Left ventricle myocardium superior (tissue), 1 donor: ENCODE results near the gene TEAD1. TPM values are rescaled to one million over a fixed set of nuclear protein-coding genes. Genes with fewer than 3 reads are reported as not detected.

Experiments
- ATAC-seq: fragments of 200-7000 bp; cut with Tn5 transposase; one replicate; pipeline ENCODE4 v1.9.1; 2020; ENCODE audit warnings: mild to moderate bottlenecking, moderate library complexity
- DNase-seq: peaks from one replicate; pipeline ENCODE4 v3.0.0-alpha.2; 2020
- intact Hi-C: fragments of 100-400 bp; cut with micrococcal nuclease; formaldehyde crosslinking; loops from one replicate; pipeline ENCODE4 v1.11.0; 2022
- total RNA-seq: library from RNA; stranded (reverse); fragmentation: NEBNext Ultra II Directional; extraction: Animal tissue kit (Norgen Biotek cat#: 25700); gene quantifications from one replicate; pipeline ENCODE4 v1.2.1, GENCODE V29; 2021
- donor health status: DM: no; HTN: yes; CAD: no; lungs with severe emphysema.

TEAD1 gene
- total RNA-seq, 1 donor from 2014 or later: 127 TPM

DNA sequence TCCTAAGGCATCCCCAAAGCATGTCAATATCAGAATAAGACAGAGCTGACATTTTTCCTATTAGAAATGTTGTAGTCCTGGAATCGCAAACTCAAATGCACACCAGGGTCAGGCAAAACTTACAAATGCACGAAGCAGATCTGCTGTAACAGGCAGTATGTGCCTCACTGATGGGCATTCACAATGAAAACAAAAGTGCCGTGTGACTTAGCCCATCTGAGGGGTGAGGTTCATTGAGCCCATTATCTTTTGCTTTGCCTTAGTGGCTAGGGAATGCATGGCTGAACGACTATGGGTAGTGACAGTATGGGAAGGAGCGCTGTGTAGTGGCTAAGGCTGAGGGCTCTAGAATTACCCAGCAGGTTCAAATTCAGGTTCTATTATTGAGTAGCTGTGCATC, 291.8 kb downstream of the TEAD1 start:
- ATAC-seq: no peak
- no peak for DNase-seq
- intact Hi-C loops: no loop called here

DNA sequence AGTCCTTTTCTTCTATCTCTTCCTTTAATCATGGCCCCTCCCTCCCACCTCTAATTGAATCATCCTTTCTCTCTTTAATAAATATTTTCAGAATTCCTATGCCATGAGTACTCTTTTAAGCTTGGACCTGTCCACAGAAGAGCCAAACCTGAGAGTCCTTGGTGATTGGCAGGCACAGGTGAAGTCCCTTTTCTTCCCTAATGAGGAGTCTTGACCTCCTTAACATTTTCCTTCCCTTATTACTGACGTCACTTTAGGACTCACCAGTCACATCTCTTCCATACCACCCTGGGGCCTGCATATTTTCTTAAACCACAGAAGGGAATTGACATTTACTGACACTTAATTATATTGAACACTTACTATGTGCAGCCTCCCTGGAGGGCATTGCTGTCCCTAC, 293.9 kb downstream of the TEAD1 start:
- DNase-seq (no peak), ATAC-seq (no peak)
- intact Hi-C loops: no loop called here

DNA sequence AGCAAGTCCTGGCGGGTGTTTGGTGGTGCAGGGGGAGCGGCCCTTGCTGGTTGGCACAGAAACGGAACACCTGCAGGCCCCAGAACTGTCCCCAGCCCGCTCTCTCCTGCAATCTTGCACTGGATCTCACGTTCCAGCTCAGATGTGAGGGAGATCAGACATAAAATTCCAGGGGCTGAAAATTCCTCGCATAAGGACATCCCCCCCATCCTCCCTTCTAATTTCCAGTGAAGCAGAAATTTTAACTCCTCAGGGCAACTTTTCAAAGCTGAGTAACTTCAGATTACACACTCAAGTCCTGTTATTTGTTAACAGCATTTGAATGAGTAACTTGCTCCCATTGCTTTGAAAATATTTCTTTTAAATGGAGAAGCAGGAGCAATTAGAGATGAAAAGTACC, 294.6 kb downstream of the TEAD1 start:
- intact Hi-C loops: no loop called here
- no peak for ATAC-seq
- DNase-seq: no peak

DNA sequence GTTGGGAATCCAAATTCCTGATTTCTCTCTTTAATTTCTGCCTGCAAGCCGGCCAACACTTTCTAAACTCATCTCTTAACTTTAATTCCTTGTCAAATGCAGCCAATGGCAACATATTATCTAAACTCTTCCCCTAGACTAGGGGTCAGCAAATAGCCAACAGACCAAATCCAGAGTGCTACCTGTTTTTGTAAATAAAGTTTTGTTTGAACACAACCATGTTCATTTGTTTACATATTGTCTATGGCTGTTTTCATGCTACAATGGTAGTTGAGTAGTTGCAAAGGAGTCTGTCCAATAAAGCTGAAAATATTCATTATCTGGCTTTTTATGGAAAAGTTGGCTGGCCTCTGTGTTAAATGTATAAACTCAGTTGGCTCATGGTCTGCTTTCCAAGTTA, 297.7 kb downstream of the TEAD1 start:
- intact Hi-C loops: loop anchor here (10.0 kb wide), 1 partner anchor 173 kb away; no protein-coding TSS in a partner anchor
- DNase-seq (no peak), ATAC-seq (no peak)

DNA sequence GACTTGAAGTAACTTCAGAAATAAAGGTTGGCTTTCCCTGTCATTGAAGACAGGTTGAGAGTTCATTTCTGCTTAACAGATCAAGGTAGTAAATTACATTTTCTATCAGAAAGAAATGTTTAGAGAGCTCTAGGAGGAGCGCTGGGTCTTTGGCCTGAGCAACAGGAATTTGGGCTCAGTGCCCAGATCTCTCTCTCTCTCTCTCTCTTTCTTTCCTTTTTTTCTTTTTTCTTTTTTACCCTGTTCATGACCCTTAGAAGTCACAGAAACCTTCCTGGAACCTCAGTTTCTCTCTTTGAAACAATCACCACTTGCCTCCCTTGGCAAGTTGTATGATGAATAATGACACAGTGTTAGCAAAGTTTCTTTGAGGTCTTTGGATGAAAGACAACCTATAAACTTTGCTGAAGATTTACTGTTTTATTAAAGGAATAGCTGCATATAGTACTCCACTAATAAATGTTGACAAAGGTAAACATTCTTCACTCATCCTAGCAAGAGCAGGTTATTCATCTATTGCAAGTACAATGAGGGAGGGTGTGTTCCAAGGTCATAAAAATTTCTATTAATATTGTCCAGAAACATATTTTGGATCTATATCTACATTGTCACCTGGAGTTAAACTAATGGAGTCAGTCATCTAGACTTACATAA, 299.4 kb downstream of the TEAD1 start:
- ATAC-seq (no peak), DNase-seq (no peak)
- intact Hi-C loops: loop anchor here (10.0 kb wide), 1 partner anchor 171 kb away; no protein-coding TSS in a partner anchor

DNA sequence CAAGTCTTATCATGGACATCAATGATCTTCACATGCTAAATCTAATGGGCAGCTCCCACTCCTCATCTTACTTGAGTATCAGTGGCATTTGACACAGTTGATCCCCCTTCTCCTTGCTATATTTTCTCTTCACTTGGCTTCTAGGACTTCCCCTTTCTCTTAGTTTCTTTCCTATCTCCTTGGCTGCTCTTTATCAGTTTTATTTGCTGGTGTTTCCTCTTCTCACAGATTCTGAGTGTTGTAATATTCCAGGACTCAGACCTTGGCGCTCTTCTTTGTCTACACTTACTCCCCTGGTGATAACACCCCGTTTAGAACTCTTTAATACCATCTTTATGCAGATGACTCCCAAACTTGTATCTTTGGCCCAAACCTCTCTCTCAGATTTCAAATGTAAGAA, 301.0 kb downstream of the TEAD1 start:
- DNase-seq: no peak
- no peak for ATAC-seq
- intact Hi-C loops: loop anchor here (10.0 kb wide), 1 partner anchor 170 kb away; no protein-coding TSS in a partner anchor

DNA sequence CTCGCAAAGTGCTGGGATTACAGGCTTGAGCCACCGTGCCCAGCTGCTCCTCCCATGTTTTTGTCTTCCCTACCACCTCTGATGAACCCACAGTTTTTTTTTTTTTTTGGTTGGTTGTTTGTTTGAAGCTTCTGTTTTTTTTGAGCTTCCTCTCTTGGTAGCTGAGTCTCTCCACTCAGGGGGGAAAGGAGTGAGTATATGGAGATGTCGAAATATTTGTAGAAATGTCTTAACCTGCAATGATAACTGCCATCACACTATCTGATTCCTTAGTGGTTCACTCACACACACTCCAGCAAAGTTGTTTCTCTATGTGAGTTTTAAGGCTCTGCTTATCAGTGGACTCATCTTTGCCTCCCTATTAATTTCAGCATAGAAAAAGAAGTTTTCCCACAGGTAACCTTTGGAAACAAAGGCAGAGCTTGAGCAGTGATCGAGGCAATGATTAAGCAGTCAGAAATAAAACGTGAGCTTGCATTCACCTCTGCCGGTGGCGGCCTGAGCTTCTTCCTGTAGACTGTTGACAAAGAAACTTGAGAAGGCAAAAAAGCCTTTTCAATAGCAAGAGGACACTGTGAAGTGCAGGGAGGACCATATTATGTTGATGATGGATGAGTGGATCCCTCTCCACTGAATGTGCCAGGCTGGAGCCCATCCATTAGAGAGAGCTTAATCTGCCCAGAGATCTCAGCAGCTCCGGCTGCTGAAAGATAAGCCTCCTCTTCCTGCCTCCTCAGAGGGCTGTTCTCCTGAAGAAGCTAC, 305.9 kb downstream of the TEAD1 start:
- no peak for DNase-seq
- intact Hi-C loops: loop anchor here (10.0 kb wide), 1 partner anchor 165 kb away; no protein-coding TSS in a partner anchor
- no peak for ATAC-seq

DNA sequence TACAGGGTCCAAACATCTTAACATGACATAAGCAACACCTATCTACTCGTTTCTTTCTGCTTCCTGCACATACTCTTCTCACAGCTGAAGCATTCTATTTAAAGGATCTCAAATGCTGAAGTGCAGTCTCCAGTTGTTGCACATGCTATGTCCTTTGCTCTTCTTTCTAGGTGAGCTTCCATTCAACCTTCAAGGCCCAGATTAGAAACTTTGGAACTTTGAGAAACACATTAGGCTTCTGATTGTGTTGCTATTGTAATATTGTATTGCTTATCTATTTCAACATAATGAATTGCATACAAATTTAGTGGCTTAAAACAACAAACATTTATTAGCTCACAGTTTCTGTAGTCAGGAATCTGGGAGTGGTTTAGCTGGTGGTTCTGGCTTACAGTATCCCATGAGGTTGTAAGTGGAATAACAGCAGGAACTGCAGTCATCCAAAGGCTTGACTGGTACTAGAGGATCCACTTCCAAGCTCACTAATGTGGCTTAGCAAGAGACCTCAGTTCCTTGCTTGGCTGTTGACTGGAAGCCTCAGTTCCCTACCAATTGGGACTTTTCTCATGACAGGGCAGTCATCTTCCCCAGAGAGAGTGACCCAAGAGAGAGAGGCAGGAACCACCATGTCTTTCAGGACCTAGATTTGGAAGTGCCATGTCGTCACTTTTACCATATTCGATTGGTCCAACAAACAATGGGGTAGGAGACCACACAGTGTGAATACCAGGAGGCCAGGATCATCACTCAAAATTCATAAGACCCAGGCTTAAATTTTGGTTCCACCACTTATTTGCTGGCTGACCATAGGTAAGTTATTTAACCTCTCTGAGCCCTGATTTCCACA, 307.7 kb downstream of the TEAD1 start:
- intact Hi-C loops: no loop called here
- no peak for ATAC-seq
- DNase-seq: no peak

DNA sequence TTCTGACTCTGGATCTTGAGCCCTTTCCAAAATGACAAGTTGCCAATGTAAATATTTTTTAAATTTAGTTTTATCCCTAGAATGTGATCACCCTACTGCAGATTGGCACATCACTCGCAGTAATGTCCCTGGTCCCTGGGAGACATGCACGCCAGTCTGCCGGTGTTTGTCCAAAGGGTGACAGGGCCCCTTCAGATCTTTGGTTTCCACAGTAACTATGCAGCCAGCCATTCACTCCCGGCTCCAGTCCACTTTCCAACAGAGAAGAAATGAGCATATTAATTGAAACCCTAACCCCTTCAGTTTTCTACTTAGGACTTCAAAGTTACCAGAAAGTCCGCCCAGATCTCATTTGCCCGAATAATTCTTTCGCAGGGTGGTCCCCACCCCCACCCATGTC, 309.1 kb downstream of the TEAD1 start:
- intact Hi-C loops: no loop called here
- DNase-seq (no peak), ATAC-seq (no peak)

DNA sequence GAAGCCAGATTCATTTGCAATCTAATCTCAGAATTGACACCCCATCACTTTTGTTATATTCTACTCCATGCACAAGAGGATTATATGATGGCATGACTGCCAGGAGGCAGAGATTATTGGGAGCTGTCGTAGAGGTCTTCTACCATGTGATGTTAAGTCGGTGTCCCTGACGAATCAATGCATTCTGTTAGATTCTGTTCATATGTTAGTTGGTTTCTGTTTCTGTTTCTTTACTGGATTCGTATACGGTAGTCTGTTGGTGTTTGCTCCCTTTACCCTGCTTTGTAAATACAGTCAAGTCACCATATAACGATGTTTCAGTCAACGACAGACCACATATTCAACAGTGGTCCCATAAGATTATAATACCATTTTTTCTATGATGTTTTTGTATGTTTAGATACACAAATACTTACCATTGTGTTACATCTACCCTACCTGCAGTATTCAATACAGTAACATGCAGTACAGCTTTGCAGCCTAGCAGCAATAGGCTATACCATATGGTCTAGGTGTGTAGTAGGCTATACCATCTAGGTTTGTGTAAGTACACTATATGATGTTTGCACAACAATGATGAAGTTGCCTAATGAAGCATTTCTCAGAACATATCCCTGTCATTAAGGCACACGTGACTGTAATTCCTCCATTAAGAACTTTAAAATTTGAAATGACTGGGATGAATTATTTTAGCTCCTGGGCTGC, 312.1 kb downstream of the TEAD1 start:
- DNase-seq (no peak), ATAC-seq (no peak)
- intact Hi-C loops: no loop called here

DNA sequence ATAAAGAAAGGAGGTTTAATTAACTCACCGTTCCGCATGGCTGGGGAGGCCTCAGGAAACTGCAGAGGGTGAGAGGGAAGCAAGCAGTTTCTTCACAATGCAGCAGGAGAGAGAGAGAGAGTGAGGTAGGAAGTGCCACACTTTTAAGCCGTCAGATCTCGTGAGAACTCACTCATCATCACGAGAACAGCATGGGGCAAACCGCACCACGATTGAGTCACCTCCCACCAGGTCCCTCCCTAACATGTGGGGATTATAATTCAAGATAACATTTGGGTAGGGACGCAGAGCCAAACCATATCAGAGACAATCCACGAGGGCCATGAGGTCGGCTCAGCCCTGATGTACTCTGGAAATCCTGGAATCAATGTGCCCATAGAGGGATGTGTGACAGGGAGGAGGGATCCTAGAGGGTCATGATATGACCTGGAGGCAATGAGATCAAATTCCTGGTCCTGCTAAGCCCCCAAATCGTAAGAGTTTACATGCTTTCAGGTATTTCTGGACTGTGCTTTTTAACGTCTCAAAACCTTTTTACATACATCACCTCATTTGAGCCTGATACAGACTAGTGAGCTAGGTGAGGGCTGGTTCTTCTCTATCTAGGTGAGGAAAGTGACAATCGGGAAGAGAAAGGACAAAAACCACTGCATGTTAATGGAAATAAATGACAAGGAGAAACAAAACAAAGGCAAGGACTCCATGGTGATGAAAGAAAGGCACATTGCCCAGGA, 315.4 kb downstream of the TEAD1 start:
- no peak for ATAC-seq
- intact Hi-C loops: no loop called here
- DNase-seq: no peak

DNA sequence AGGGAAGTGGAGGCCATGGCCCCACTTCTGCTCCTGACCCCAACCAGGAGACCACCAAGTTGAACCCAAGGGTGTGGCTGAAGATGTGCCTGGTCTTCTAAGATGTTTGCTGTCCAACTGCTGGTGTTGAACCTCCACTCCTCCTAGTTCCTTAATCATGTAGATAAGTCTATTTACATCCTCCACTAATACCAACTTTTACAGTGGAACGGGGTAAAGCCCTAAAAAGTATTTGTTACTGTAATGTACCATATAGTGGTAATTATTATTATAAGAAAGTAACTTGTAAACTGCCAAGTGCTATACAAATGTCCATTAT, 315.9 kb downstream of the TEAD1 start:
- intact Hi-C loops: no loop called here
- DNase-seq (no peak), ATAC-seq (no peak)

DNA sequence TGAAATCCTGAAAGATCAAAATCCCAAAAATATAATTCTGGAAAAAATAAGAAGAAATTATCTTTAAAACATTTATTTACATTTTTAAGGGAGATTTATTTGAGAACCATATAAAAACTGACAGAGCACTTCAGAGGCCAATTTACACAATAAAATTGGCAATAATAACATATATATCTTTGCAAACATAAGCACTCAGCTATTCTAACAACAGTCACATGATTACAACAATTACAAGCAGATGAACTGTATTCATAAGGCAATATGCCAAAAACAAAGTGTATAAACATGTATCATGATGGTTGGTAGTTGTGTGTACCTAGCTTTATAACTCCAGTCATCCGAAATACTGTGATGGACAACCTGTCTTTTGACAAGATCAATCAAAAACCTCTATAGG, 317.2 kb downstream of the TEAD1 start:
- ATAC-seq (no peak), DNase-seq (no peak)

DNA sequence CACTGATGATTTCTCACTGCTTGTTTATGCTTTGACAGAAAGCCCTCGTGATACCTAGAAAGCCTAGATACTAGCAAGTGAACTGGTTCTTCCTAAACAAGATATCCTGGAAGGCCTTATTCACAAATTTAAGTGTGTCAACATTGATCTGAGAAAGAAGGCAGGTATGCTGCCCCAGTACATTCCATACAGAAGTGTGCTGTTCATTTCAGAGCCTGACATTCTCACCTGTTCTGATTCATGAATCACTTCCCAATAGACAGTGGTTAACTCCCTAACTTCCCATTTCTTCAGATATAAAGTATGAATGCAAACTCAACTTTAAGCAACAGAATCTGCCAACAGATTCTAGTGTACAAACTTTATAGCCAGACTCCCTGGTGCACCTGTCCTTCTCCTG, 319.4 kb downstream of the TEAD1 start:
- DNase-seq (no peak), ATAC-seq (no peak)
- intact Hi-C loops: no loop called here

More for the DNA sequence above, 317.2 kb downstream of the TEAD1 start:
- intact Hi-C loops: no loop called here
